ENCODE data around the gene BHLHA15.

Gene BHLHA15

GRCh38 chr7:98203261-98203963 is 7.8 kb upstream of the BHLHA15 start:
- TF ChIP-seq CTCF (conservative IDR thresholded peaks at IDR 0.05; ENCODE audit: low read length): no peak
- no peak overlapping the region for H3K4me3 ChIP-seq (ENCODE audit: low read length)
- DNase-seq (ENCODE audit: low read depth): no peak

- H3K4me3 ChIP-seq (ENCODE audit: low read length): no peak overlapping the region
- TF ChIP-seq CTCF (conservative IDR thresholded peaks at IDR 0.05; ENCODE audit: low read length): no peak
- DNase-seq (ENCODE audit: low read depth): no peak
These were observed 7.2 kb upstream of the BHLHA15 start for GRCh38 chr7:98203964-98204605.

- no peak for DNase-seq (ENCODE audit: low read depth)
- no peak for TF ChIP-seq CTCF (conservative IDR thresholded peaks at IDR 0.05; ENCODE audit: low read length)
These were observed 6.6 kb upstream of the BHLHA15 start for GRCh38 chr7:98204670-98205069.

GRCh38 chr7:98205162-98205845 is 5.9 kb upstream of the BHLHA15 start:
- no peak overlapping the region for H3K4me3 ChIP-seq (ENCODE audit: low read length)
- no peak for TF ChIP-seq CTCF (conservative IDR thresholded peaks at IDR 0.05; ENCODE audit: low read length)
- no peak for DNase-seq (ENCODE audit: low read depth)

More at GRCh38 chr7:98204670-98205069, 6.6 kb upstream of the BHLHA15 start:
- no peak overlapping the region for H3K4me3 ChIP-seq (ENCODE audit: low read length)

GRCh38 chr7:98206451-98207330 is 4.5 kb upstream of the BHLHA15 start:
- H3K4me3 ChIP-seq (ENCODE audit: low read length): no peak overlapping the region
- no peak for TF ChIP-seq CTCF (conservative IDR thresholded peaks at IDR 0.05; ENCODE audit: low read length)
- DNase-seq (ENCODE audit: low read depth): no peak

GRCh38 chr7:98209166-98209920 is 1.9 kb upstream of the BHLHA15 start:
- H3K4me3 ChIP-seq (ENCODE audit: low read length): no peak overlapping the region
- DNase-seq (ENCODE audit: low read depth): no peak
- TF ChIP-seq CTCF (conservative IDR thresholded peaks at IDR 0.05; ENCODE audit: low read length): no peak

Data from AG10803 (cell line).